Activated T-cell treated with anti-CD3 and anti-CD28 coated beads for 4 hours (primary cell): Measurements from ENCODE around the gene TNIK.
"Not testable (repeated sequence)": the region's sequence is repeated elsewhere in the genome, so short reads cannot be mapped to it uniquely, and the experiment has no call there.

Experiments used
- DNase-seq: peaks from one replicate; pipeline ENCODE4 v3.0.0-alpha.2; 2020

TNIK gene

GRCh38 chr3:171245796-171246765, 214.1 kb downstream of the TNIK start:
- no peak for DNase-seq

DNA sequence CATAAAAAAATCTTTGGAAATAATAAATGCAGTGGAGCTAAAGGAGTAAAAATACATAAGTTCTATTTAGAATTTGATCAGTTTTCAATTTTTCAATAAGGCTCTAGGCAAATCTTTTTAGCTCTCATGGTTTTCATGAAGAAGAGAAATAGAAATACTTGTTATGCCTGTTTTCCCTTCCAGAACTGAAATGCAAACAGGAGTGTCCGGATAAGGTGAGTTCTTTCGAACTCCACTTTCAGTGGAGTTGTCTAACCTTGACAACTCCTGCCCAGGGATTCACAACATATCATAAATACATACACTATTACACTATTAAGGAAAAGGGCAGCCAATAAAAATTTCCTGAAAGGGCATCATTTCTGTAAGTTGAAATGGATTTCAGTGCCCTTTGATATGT, 217.3 kb downstream of the TNIK start:
- DNase-seq: no peak

DNA sequence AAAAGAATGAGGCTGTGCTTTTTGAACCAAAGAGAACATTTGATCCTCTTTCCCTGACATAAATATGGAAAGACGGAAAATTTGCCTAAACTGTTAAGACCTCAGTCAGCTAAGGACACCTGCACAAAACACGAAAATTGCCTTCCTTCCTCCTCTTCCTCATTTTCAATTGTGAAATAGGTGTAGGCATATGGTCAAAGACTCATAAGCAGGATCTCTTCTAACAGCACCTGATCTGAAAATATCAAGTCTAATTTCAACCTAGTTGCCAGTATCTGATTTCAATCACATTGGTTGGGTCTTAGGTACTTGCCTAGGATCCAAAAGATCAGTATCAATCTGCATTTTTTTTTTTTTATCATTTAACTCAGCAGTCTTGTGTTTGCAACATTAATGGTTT, 218.0 kb downstream of the TNIK start:
- no peak for DNase-seq

DNA sequence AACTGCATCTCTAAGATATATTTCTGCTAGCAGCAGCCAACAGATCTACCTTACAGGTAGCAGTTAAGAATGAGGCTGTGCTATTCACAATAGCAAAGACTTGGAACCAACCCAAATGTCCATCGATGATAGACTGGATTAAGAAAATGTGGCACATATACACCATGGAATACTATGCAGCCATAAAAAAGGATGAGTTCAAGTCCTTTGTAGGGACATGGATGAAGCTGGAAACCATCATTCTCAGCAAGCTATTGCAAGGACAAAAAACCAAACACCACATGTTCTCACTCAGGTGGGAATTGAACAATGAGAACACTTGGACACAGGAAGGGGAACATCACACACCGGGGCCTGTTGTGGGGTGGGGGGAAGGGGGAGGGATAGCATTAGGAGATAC, 218.6 kb downstream of the TNIK start:
- DNase-seq: not testable (repeated sequence)

DNA sequence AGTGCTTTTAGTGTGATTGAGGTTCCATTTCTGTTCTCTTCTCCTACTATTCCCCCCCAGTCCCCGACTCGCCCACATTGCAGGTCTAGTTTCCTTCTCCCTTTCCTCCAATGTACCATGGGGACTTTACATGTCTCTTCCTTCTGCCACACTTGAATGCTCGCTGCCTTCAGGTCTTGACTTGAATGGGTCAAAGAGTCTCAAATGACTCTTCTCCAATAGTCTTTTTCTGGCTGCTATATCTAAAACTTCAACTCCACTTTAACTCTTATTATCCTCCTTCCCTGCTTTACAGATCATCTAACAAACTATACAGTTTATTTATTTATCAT, 219.7 kb downstream of the TNIK start:
- no peak for DNase-seq

DNA sequence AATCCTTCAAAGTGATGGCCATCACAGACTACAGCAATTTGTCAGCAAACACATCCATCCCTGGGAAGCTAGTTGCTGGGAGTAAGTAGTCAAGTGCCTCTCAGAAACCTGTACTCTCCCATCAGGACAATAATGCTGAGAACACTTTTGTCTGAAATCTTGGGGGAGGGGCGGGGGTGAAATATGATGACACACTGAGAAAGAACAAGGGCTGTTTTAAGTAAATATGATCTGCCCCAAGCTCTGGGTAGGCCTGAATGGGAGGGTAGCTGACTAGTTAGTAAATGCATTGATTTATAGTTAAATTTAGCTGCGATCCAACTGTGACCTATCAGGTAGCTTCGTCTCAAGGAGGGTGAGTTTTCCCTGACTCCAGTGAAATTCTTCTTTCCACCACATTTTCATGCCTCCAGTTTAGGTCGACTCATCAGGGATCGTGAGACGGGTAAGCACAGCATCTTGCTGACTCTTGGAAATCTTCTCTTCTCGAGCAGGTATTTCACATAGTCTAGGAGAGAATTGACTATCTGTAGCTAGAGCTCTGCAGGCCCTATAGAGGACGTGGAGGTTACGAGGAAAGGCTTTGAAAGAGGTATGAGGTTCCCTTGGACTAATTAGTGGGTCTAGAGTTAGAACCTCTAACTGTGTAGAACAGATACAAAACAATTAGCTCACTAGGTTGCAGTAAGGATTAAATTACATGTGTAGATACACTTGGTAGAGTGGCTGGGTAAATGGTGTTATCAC, 220.3 kb downstream of the TNIK start:
- no peak for DNase-seq

GRCh38 chr3:171237009-171237385, 223.2 kb downstream of the TNIK start:
- no peak for DNase-seq

DNA sequence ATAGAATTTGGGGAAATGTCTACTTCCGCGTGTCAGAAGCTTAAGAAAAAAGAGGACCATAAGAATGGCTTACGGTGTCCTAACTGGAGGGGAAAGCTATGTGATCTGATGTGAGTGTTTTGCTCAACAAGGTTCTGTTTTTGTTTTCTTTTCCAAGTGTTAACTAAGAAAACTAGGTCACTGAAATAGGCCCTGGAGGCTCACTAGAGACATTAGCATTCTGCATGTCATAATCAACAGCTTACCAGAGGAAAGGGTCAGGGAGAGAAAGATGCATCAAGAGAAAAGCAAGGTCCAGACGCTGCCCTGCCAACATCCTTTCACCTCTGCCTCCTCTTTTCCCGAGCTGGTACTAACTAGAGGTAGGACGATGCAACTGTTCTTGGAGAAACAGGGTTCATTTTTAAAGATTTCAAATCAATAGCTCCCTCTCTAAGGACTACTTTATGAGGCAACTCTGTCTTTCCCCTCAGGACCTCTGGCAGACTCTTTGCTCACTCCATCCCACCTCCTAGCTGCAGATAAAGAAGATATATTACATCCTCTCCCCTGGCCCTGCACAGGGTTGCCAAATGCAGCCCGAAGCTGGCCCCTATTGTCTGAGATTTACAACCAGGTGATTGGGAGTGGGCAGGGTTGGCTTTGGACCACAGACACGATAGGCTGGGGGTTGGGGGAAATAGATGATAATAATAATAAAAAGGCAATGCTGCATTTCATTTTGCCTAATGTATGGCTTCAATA, 223.8 kb downstream of the TNIK start:
- DNase-seq: no peak

DNA sequence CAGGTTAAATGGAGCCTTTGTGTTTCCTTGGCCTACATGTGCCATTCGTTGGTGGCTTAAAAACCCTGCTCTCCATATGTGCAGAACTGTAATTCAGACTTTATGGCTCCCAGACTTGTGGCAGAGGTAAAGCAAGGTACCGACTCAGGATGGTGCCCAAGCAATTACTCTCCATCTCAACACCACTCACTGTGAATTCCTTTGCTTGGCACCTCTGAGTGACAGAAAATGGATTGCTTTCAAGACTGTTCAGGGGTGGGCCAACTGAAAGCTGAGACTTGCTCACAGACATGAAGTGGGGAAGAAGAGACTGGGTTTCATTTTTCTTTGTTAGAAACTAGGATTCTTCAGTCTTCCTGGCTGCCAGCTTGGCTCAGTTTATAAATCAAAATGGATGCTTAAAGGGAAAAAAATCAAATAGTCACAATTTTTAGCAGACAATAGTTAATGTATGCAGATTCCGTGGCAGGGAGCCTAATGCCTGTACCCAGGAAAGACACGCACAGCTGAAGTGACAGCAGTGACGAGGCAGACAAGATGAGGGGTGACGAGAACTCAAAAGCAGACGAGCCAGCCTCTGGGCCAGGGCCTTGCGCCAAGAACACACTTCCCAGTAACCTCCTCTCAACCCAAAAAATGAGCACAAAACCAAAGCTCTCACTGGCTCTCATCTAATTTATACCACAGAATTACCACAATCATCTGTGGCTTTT, 225.8 kb downstream of the TNIK start:
- no peak for DNase-seq

GRCh38 chr3:171231361-171231760, 228.8 kb downstream of the TNIK start:
- no peak for DNase-seq

GRCh38 chr3:171230865-171231264, 229.3 kb downstream of the TNIK start:
- no peak for DNase-seq

DNA sequence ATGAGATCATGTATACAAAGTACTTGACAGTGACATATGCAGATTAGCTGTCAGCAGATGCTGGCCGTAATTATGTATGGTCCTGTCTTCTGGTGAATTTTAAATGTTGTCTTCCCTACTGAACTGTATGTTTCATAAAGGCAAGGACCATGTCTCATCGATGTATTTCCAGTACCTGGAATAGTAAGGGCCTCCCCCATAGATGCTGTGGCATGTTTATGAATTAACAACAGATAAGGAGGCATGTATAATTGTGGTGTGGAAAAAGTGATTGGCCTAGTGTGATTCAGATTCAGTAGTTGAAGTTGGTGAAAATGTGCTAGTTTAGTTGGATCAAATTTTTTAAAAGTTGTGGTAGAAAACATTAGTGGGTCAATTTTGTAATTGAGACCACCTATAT, 231.0 kb downstream of the TNIK start:
- no peak for DNase-seq

DNA sequence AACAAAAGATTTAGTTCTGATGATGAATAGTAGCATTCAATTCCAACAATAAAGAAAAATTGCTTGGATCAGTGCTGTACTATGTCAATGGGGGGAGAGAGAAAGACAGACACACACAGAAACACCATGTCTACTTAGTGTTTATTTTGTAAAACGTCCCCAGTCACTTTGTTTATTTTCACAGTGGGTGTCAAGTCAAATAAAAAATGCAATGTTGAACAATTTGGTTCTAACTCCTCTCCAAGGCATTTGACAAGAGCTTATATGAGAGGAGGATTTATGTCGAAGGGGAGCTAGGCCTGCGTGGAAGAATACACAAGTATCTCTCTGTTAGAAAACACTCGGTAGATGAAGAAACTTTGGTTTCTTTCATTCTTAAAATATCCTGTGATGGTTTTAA, 232.0 kb downstream of the TNIK start:
- no peak for DNase-seq

- no peak for DNase-seq
Measured at GRCh38 chr3:171227828-171228227, 232.4 kb downstream of the TNIK start.

DNA sequence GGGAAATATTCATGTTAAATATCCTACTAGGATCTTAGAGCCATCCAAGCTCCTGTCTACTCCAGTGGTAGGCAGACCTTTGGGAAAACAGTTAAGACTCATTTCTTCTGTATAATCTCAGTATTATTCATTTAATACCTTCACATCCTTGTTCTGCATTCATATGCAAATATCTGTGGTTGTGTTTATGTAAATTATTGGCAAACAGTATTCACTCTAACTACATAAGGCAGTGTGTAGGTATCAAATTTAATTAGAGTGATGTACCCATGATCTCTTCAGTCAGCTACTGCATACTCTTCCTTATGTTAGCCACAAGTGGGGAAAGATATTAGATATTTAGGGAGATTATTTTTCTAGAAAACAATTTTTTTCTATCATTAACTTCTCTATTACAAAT, 232.8 kb downstream of the TNIK start:
- no peak for DNase-seq

DNA sequence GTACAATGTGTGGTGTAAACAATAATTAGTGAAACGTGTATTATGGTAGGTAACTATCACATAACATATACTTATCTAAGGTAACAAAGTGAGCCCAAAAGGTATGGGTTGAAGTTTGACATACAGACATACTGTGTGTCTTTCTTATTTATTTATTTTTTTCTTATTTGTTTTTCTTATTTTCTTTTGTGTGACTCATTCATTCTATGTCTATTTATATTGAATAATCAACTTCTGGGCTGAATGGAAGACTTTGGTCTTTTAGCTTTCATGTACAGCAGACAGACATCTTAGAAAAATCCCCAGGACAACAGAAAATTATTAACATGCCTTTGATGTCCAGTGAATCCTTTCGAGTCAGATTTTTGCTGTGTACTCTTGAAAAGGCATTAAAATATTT, 233.4 kb downstream of the TNIK start:
- DNase-seq: no peak

DNA sequence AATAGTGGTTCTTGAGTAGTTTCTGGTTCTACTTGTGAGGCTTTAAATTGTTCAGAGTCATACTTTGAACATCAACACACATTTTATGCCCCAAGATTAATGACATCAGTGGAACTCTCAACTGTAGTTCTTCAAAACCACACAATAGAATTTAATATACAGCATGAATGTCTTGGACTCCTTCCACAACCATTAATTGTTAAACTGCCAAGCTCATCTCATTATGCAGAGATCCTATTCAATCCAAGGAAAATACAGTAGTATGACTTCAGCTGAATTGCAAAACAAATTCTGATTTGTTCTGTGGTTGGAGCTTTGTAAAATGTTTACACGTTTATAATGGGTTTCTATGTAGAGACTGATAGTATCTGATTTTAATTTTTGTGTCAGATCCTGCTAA, 234.5 kb downstream of the TNIK start:
- no peak for DNase-seq

DNA sequence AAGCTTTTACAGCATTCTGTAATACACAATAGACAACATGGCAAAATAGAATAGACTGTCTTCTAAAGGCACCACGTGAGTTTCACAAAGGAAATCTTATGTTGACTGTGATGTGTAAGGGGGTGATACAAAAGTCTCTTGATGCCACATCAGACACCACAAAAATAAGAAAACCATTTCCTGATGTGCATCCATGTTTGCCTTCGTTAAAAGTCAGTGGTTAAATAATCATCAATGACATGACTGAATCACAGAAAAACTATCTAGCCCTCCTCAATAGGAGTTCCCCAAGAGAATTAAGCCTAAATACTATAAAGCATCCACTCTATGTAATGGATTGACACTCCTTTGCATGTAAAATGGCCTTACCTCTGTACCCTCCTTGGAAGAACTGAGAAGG, 235.0 kb downstream of the TNIK start:
- no peak for DNase-seq

DNA sequence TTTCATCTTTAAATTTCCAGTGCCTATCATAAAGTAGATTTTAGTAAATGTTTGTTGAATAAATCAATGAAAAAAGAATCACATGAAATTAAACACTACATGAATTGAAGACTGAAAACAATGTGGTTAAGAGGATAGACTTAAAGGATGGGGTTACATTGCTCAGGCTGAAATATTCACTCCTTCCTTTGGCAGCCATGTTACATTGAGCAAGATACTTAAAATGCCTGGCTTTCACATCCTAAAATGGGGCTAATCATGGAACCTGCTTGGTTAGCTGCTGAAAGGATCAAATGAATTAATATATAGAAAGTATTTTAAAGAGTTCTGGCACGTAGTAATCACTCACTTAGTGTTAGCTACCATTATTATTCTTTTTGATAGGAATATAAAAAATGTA, 236.8 kb downstream of the TNIK start:
- DNase-seq: no peak

DNA sequence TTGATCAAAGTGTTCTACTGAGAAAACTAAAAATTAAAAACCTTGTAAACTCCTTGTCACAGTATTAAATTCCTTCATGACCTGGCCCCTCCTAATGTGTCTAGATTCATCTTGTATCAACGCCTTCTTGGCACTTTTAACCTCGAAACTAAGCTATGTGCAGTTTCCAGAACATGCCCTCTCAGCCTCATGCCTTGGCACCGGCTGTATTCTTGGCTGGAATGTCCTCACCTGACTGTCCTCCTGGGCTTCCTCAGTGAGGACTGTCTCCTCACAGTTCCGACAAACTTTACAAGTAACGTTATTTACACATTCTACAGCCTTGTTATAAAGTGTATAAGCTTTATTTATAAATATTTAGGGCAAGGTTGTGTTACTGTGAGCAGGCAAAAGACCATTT, 237.2 kb downstream of the TNIK start:
- no peak for DNase-seq

- no peak for DNase-seq
Measured at GRCh38 chr3:171221597-171221996, 238.6 kb downstream of the TNIK start.

DNA sequence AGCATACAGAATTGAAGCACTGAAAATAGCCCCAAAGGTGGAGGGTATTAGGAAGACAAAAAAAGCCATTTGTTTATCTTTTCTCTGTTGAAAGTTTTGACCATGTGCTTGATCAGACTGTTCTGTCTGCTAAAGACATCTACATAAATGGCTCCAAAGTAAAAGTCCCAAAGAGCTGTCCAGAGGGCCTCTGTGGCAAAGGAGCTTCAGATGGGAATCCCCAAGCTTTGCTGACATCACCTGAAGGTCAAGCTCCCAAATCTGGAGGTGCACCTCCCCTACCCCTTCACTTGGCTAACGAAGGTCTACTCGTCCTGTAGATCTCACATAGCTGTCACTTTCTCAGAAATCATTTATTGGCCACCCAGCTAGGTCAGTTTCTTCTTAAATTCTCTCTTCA, 239.1 kb downstream of the TNIK start:
- no peak for DNase-seq

GRCh38 chr3:171219258-171219657, 240.9 kb downstream of the TNIK start:
- DNase-seq: no peak
